ENCODE measurements around the gene IGF2BP3. TPM values are rescaled to one million over a fixed set of nuclear protein-coding genes. Genes with fewer than 3 reads are reported as not detected.

Gene IGF2BP3
- total and polyA plus RNA-seq, 12 donors, result 0.03 to 67.4 (median 0.68) TPM; not detected in 3

DNA sequence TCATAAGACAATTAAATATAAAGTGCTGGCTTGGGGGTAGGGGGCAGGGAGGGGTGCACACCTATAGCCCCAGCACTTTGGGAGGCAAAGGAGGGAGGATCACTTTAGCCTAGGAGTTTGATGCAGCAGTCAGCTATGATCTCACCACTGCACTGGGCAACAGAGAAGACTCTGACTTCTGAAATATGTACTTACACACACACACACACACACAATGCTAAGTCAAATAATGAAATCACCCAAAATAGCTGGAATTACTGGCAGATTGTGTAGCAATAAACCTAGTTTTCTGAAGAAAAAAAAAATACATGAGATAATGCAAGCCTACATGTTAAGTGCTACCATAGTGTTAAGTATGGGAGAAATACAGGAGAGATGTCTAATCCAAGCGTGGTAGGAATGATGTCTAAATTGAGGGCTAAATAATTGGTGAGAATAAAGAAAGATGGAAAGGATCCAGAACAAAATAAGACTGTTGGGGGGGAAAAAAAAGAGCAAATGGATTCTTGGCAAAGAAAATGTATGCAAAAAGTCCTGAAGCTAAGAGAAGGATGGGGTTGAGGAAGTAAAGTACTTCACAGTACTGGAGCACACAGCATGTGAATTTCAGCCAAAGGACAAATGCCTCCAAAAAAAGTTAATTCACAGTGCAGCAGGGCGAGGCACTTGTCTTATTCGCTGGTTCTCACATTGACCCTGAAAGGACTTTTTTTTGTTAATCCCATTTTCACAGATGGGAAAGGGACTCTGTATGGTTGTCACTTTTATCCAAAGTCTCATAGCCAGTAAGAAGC is 73.9 kb downstream of the IGF2BP3 start:
- intact Hi-C loops (cut with DNase I), result no loop called here
- H3K27ac ChIP-seq, result no peak overlapping the region
- H3K4me3 ChIP-seq, result no peak overlapping the region
- no peak for TF ChIP-seq POLR2A (IDR thresholded peaks at IDR 0.05)
- TF ChIP-seq CTCF (IDR thresholded peaks at IDR 0.05), result no peak
- no peaks in the 10 kb centered on the region for H3K36me3 ChIP-seq (replicated peaks in 1 of 2)
- no peaks in the 10 kb centered on the region for H3K4me1 ChIP-seq (replicated peaks in 1 of 2)
- no peaks in the 10 kb centered on the region for H3K9me3 ChIP-seq (replicated peaks in 1 of 3)
- peaks cover 3% of the 10 kb centered on the region for H3K27me3 ChIP-seq
- no peak for DNase-seq
- WGBS, 4 donors, result 69 to 79% (median 74%) methylated on average over 3 of the region's 3 CpGs

GRCh38 chr7:23394488-23395171 is 75.7 kb downstream of the IGF2BP3 start:
- Histone ChIP-seq H3K4me3 (no peak overlapping the region), H3K27ac (no peak overlapping the region), H3K36me3 (replicated peaks in 1 of 2) (no peaks in the 10 kb centered on the region), H3K27me3 (no peaks in the 10 kb centered on the region), H3K4me1 (replicated peaks in 1 of 2) (no peaks in the 10 kb centered on the region), H3K9me3 (replicated peaks in 1 of 3) (no peaks in the 10 kb centered on the region)
- TF ChIP-seq CTCF (IDR thresholded peaks at IDR 0.05) (no peak), POLR2A (IDR thresholded peaks at IDR 0.05) (no peak)
- WGBS, 4 donors, result 77 to 89% (median 83%) methylated on average over 3 of the region's 3 CpGs
- DNase-seq, result no peak
- intact Hi-C loops (cut with DNase I), result no loop called here

DNA sequence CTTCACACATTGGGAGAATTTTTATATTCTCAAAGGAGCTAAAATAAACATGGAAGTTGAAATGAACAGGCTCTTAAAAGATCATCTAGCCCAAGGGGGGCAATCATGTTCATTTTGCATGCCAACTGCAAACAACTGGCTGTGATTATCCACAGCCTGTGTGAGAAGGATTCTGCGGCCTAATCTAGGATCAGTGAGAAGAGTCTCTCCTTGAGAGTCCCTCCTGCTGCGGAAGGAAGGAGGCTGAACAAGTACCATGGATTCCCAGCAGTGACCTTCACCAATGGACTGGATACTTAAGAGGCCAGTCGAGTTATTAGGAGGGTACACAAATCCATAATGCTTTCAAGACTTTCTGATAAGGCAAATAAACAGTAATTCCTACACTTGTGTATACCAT is 76.7 kb downstream of the IGF2BP3 start:
- H3K9me3 ChIP-seq (replicated peaks in 1 of 3), result no peaks in the 10 kb centered on the region
- H3K4me3 ChIP-seq, result no peak overlapping the region
- TF ChIP-seq CTCF (IDR thresholded peaks at IDR 0.05), result no peak
- no peak for TF ChIP-seq POLR2A (IDR thresholded peaks at IDR 0.05)
- H3K27me3 ChIP-seq, result no peaks in the 10 kb centered on the region
- no peak overlapping the region for H3K27ac ChIP-seq
- DNase-seq, result no peak
- intact Hi-C loops (cut with DNase I), result no loop called here
- H3K4me1 ChIP-seq (replicated peaks in 1 of 2), result no peaks in the 10 kb centered on the region
- H3K36me3 ChIP-seq (replicated peaks in 1 of 2), result no peaks in the 10 kb centered on the region
- WGBS, 4 donors, result 81 to 89% (median 85%) methylated on average over 3 of the region's 3 CpGs

DNA sequence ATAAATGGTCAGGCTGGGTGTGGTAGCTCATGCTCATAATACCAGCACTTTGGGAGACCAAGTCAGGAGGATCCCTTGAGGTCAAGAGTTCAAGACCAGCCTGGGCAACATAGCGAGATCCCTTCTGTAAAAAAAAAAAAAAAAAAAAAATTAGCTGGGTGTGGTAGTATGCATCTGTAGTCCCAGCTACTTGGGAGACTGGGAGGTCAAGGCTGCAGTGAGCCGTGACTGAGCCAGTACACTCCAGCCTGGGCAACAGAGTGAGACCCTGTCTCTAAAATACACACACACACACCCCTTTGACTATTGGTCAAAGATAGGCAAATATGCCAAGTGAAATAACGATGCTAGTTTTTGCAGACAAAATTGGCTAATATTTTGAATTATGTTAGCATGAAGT is 80.6 kb downstream of the IGF2BP3 start:
- Histone ChIP-seq H3K27me3 (no peaks in the 10 kb centered on the region), H3K4me3 (no peak overlapping the region), H3K27ac (no peak overlapping the region), H3K36me3 (replicated peaks in 1 of 2) (no peaks in the 10 kb centered on the region), H3K9me3 (replicated peaks in 1 of 3) (no peaks in the 10 kb centered on the region), H3K4me1 (replicated peaks in 1 of 2) (no peaks in the 10 kb centered on the region)
- 71 to 81% (median 74%) methylated on average over 3 of the region's 3 CpGs for WGBS, 4 donors
- no peak for DNase-seq
- TF ChIP-seq POLR2A (IDR thresholded peaks at IDR 0.05) (no peak), CTCF (IDR thresholded peaks at IDR 0.05) (no peak)
- intact Hi-C loops (cut with DNase I), result no loop called here
